C4-2B (cell line): Measurements from ENCODE around the gene ATXN3L.

ENCODE experiments used
- CTCF ChIP-seq: fragments of 450-650 bp; conservative IDR thresholded peaks from 2 replicates; pipeline ENCODE4 v1.5.1; 2017; ENCODE audit warnings: mild to moderate bottlenecking
- ZFX ChIP-seq: fragments of 450-650 bp; IDR thresholded peaks from 2 replicates; pipeline ENCODE4 v1.6.1; 2017

- no peak for TF ChIP-seq CTCF
- no peak for TF ChIP-seq ZFX
Observed at GRCh38 chrX:13275031-13275430, 44.8 kb downstream of the ATXN3L start.
